Activated T-helper 1 cell treated with Interleukin-2 at 50 U/mL for 16 hours (primary cell): ENCODE results near the gene VPS16.

ENCODE experiments used
- DNase-seq: peaks from one replicate; pipeline ENCODE4 v3.0.0-alpha.2; 2020; ENCODE audit warnings: low read depth

VPS16 gene

DNA sequence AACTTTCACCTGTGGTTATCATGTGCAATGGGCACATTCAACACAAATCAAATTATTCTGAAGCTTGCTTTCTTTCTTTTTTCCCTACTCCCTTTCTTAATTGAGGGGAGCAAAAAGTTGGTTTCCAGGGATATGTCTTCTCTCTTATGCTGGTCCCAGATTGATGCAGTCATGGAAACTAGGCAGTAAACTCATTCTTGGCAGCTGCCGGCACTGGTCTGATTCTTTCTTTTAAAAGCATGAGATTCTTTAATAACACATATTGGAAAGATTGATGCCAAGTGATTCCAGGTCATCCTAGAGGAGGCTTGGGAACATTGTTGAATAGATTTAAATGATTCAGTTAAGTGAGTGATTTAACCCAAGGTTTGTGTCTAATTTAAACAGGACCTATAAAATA is 61.7 kb downstream of the VPS16 start:
- no peak for DNase-seq

DNA sequence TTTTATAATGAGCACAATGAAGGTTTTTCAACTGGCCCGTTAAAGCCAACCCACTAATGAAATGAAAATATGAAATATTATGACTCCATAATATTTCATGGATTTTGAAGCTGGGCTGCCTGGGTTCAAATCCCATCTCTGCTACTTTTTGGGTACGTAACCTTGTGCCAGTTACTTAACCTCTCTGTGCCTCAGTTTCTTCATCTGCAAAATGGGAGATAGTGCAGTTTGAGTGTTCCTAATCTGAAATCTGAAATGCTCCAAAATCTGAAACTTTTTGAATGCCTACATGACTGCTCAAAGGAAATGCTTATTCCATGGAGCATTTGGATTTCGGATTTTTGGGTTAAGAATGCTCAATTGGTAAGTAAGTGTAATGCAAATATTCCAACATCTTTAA is 62.3 kb downstream of the VPS16 start:
- DNase-seq = no peak

DNA sequence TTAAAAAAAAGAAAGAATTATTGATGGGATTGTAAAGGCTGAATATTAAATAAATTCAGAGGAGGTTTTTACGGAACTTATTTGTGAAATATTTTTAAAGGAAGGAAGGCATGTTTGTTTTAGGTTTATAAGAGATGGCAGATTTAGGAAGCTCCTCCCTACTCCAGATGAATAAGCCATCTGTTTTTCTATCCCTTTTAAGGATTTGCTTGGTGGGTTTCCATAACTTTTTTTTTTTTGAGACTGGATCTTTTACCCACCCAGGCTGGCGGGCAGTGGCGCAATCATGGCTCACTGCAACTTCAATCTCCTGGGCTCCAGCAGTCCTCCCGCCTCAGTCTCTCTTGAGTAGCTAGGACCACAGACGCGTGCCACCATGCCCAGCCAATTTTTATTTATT is 63.1 kb downstream of the VPS16 start:
- DNase-seq = no peak

DNA sequence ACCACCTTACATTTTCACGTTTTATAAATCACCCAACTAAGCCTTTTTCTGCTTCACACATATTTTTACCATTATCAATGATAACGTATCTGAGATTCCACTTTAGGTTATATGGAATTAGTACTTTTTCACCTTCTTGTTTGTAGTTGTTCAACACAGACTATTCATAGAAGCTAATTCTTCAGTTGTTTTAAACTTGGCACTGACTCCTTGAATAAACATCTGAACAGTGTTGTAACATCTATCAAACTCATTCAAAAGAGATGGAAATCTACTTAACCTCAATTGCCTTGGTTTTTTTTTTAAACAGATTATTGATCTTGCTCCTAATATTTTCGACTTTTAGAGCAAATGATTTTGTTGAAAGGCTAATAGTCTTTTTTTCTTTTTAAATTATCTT is 67.0 kb downstream of the VPS16 start:
- DNase-seq = no peak

DNA sequence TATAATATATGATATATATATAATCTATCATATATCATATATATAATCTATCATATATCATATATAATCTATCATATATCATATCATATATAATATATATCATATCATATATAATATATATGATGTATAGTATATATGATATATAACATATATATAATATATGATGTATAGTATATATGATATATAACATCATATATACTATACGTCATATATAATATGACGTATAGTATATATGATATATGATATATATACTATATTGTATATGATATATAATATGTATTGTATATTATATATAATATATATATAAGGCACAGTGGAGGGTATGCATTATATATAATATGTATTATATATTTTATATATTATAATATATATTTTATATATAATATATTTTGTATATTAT is 69.4 kb downstream of the VPS16 start:
- DNase-seq = no peak

DNA sequence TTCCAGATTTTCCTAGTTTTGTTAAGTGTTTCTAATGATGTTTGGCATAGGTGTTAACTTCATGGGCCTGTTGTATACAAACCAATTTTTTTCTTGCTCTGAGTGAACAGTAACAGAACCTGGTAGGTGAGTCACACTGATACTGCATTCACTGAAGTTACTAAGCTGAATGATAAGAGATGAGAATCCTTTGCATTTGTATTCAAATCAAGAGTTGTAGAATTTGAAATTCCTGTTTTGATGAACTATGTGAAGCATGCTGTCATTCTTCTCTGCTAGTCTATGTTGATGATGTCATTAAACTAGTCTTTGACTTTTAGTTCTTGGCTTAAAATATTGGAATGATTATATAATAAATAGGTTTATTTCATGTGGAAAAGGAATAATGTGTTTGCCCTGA is 70.7 kb downstream of the VPS16 start:
- DNase-seq = no peak

DNA sequence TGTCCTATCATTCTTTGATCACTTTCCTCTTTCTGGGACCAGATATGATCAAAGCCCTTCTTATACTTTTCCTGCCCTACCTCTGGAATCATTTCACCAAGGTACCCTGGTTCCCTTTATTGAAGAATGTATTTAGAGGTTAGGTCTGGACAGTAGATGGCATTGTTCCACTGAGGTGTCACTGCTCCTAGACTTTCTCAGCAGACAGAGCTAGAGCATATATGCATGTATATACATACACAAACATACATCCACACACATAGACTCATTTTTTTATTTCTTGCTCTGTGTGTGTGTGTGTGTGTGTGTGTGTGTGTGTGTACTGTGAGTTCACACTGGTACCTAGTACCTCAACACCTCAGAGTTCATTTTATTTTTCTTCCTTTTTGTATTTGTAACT is 73.6 kb downstream of the VPS16 start:
- DNase-seq = no peak
